Measurements from ENCODE around the gene FER. TPM values are rescaled to one million over a fixed set of nuclear protein-coding genes. Genes with fewer than 3 reads are reported as not detected.

Gene FER
- polyA plus RNA-seq, 1 donor (not counting 4 experiments of a cell fraction or from before 2014, with no cell fraction given), result 17.1 TPM

DNA sequence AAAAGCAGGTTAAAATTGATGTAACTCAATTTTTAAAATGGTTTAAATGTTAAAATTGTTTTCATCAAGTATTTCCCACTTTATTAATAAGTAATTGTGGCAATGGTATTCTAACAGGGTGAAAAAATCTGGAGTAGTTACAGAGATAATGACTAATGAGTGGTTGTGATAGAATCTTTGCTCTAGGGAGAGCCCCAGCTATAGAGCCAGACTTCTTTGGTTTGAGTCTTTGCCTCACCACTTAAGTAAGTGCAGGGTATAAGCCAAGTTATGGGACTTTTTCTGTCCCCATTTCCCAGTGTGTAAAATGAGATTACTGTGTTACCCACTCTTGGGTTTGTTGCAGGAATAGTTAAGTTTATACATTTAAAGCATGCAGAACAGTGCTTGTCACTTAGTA, 158.1 kb downstream of the FER start:
- FAIRE-seq (no peak), DNase-seq (ENCODE audit: low read depth, low spot score) (no peak)
- Histone ChIP-seq H3K36me3 (ENCODE audit: control insufficient read depth in 2 of 2, extremely low read depth in 1 of 2, insufficient read depth in 2 of 2, low read length in 2 of 2) (no peaks in the 10 kb centered on the region), H3K9ac (ENCODE audit: control insufficient read depth, extremely low read depth, insufficient read depth, low read length) (no peak overlapping the region), H3K9me3 (ENCODE audit: control insufficient read depth, low read depth, low read length) (no peaks in the 10 kb centered on the region), H3K79me2 (ENCODE audit: control insufficient read depth, insufficient read depth, low read length) (no peaks in the 10 kb centered on the region), H3K9me1 (ENCODE audit: control insufficient read depth, extremely low read depth, insufficient read depth, low read length) (no peaks in the 10 kb centered on the region), H3K27me3 (ENCODE audit: control insufficient read depth, extremely low read depth, insufficient read depth, low read length) (no peaks in the 10 kb centered on the region), H3K4me1 (ENCODE audit: control insufficient read depth, extremely low read depth, insufficient read depth, low read length) (peaks cover 3% of the 10 kb centered on the region), H2AFZ (ENCODE audit: control insufficient read depth, low read length) (no peak overlapping the region), H3K4me3 (ENCODE audit: control insufficient read depth in 2 of 3, extremely low read depth in 1 of 3, insufficient read depth in 2 of 3, low read depth in 1 of 3, low read length in 3 of 3) (no peak overlapping the region), H3K4me2 (ENCODE audit: control insufficient read depth, extremely low read depth, insufficient read depth, low read depth, low read length) (no peak overlapping the region), H3K27ac (ENCODE audit: control insufficient read depth, insufficient read depth, low read length) (no peak overlapping the region), H4K20me1 (ENCODE audit: control insufficient read depth, extremely low read depth, insufficient read depth, low read length) (no peaks in the 10 kb centered on the region)
- TF ChIP-seq, protein P1, sequence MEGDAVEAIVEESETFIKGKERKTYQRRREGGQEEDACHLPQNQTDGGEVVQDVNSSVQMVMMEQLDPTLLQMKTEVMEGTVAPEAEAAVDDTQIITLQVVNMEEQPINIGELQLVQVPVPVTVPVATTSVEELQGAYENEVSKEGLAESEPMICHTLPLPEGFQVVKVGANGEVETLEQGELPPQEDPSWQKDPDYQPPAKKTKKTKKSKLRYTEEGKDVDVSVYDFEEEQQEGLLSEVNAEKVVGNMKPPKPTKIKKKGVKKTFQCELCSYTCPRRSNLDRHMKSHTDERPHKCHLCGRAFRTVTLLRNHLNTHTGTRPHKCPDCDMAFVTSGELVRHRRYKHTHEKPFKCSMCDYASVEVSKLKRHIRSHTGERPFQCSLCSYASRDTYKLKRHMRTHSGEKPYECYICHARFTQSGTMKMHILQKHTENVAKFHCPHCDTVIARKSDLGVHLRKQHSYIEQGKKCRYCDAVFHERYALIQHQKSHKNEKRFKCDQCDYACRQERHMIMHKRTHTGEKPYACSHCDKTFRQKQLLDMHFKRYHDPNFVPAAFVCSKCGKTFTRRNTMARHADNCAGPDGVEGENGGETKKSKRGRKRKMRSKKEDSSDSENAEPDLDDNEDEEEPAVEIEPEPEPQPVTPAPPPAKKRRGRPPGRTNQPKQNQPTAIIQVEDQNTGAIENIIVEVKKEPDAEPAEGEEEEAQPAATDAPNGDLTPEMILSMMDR (optimal IDR thresholded peaks at IDR 0.05 in 1 of 3, IDR thresholded peaks at IDR 0.05 in 1 of 3, conservative IDR thresholded peaks at IDR 0.05 in 1 of 3; ENCODE audit: extremely low read depth in 1 of 3, insufficient read depth in 2 of 3, low read length in 3 of 3), result no peak
- no peak for TF ChIP-seq EZH2 (IDR thresholded peaks at IDR 0.05; ENCODE audit: low read length)
- dilution Hi-C loops (cut with MboI; ENCODE audit: extremely low pct_ligation_motif_present, low sequenced_read_pairs), result no loop called here

DNA sequence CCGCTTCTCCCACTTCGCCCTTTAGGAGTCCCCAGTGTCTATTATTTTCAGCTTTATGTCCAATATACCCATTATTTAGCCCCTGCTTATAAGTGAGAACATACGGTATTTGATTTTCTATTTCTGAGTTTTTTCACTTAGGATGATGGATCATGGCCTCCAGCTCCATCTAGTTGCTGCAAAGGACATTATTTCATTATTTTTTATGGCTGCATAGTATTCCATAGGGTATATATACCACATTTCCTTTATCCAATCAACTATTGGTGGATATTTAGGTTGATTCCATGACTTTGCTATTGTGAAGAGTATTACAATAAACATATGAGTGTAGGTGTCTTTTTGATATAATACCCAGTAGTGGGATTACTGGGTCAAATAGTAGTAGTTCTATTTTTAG, 162.9 kb downstream of the FER start:
- no peaks in the 10 kb centered on the region for H3K27me3 ChIP-seq (ENCODE audit: control insufficient read depth, extremely low read depth, insufficient read depth, low read length)
- no peaks in the 10 kb centered on the region for H3K9me1 ChIP-seq (ENCODE audit: control insufficient read depth, extremely low read depth, insufficient read depth, low read length)
- DNase-seq (ENCODE audit: low read depth, low spot score) (no peak), FAIRE-seq (no peak)
- H3K79me2 ChIP-seq (ENCODE audit: control insufficient read depth, insufficient read depth, low read length), result no peaks in the 10 kb centered on the region
- H4K20me1 ChIP-seq (ENCODE audit: control insufficient read depth, extremely low read depth, insufficient read depth, low read length), result no peaks in the 10 kb centered on the region
- no peak overlapping the region for H3K4me2 ChIP-seq (ENCODE audit: control insufficient read depth, extremely low read depth, insufficient read depth, low read depth, low read length)
- peaks cover 3% of the 10 kb centered on the region for H3K4me1 ChIP-seq (ENCODE audit: control insufficient read depth, extremely low read depth, insufficient read depth, low read length)
- TF ChIP-seq, protein P1 (optimal IDR thresholded peaks at IDR 0.05 in 1 of 3, IDR thresholded peaks at IDR 0.05 in 1 of 3, conservative IDR thresholded peaks at IDR 0.05 in 1 of 3; ENCODE audit: extremely low read depth in 1 of 3, insufficient read depth in 2 of 3, low read length in 3 of 3), result no peak
- no peak for TF ChIP-seq EZH2 (IDR thresholded peaks at IDR 0.05; ENCODE audit: low read length)
- dilution Hi-C loops (cut with MboI; ENCODE audit: extremely low pct_ligation_motif_present, low sequenced_read_pairs), result no loop called here
- H3K9me3 ChIP-seq (ENCODE audit: control insufficient read depth, low read depth, low read length), result no peaks in the 10 kb centered on the region
- no peaks in the 10 kb centered on the region for H3K36me3 ChIP-seq (ENCODE audit: control insufficient read depth in 2 of 2, extremely low read depth in 1 of 2, insufficient read depth in 2 of 2, low read length in 2 of 2)
- no peak overlapping the region for H3K9ac ChIP-seq (ENCODE audit: control insufficient read depth, extremely low read depth, insufficient read depth, low read length)
- H3K4me3 ChIP-seq (ENCODE audit: control insufficient read depth in 2 of 3, extremely low read depth in 1 of 3, insufficient read depth in 2 of 3, low read depth in 1 of 3, low read length in 3 of 3), result no peak overlapping the region
- no peak overlapping the region for H3K27ac ChIP-seq (ENCODE audit: control insufficient read depth, insufficient read depth, low read length)
- H2AFZ ChIP-seq (ENCODE audit: control insufficient read depth, low read length), result no peak overlapping the region

All from keratinocyte (primary cell).